Activated CD4-positive, alpha-beta memory T cell treated with anti-CD3 and anti-CD28 coated beads, Interleukin-2, amount 10 ng/mL, durations not matched to agents 7 days and 5 days (primary cell): ENCODE data around the gene PNLDC1. TPM values are rescaled to one million over a fixed set of nuclear protein-coding genes. Genes with fewer than 3 reads are reported as not detected.

Experiments
- CTCF ChIA-PET: fragments of 350-600 bp; sonication (Branson Sonifier 250); formaldehyde crosslinking; loops from one replicate; lab custom pipeline; 2021; ENCODE audit warnings: antibody characterized with exemption, inconsistent platforms; lab: Charles Lee
- POLR2A ChIA-PET: fragments of 350-600 bp; sonication (Branson Sonifier 250); formaldehyde crosslinking; loops from one replicate; lab custom pipeline; 2021; ENCODE audit warnings: antibody characterized with exemption; lab: Charles Lee
- DNase-seq: peaks from one replicate; pipeline ENCODE4 v3.0.0-alpha.2; 2020
- H3K27ac Mint-ChIP-seq: one replicate; pipeline ENCODE4 v1.8.0; 2021; ENCODE audit warnings: mild to moderate bottlenecking, mixed read lengths
- H3K27me3 Mint-ChIP-seq: one replicate; pipeline ENCODE4 v1.8.0; 2021; ENCODE audit warnings: mixed read lengths
- H3K36me3 Mint-ChIP-seq: one replicate; pipeline ENCODE4 v1.8.0; 2021; ENCODE audit warnings: low read depth, mixed read lengths
- H3K4me1 Mint-ChIP-seq: one replicate; pipeline ENCODE4 v1.8.0; 2021; ENCODE audit warnings: mixed read lengths
- H3K4me3 Mint-ChIP-seq: one replicate; pipeline ENCODE4 v1.8.0; 2021; ENCODE audit warnings: mild to moderate bottlenecking, mixed read lengths
- H3K9me3 Mint-ChIP-seq: one replicate; pipeline ENCODE4 v1.8.0; 2021; ENCODE audit warnings: mixed read lengths
- total RNA-seq, 2 experiments: library from RNA; stranded (reverse); gene quantifications; one replicate each; pipeline ENCODE4 v1.2.3, GENCODE V29; 2021

The PNLDC1 gene, protein sequence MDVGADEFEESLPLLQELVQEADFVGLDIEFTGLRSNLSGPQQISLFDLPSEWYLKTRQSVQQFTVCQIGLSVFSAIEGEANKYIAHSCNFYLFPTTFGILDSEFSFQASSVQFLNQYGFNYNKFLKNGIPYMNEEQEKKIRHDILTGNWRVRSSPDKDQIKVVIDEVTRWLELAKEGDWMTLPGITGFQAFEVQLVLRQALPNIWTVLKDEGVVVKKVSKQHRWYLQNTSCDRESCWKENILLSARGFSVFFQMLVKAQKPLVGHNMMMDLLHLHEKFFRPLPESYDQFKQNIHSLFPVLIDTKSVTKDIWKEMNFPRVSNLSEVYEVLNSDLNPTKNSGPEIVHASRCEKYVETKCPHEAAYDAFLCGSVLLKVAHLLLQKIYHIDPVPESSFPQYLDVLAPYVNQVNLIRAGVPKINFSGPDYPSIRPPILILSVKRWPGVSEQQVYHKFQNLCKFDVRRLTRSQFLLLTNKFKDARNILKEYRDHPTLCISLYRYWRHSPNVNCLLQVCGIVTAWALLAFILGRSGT
- under 1 TPM; 0.25 to 0.35 TPM for total RNA-seq

DNA sequence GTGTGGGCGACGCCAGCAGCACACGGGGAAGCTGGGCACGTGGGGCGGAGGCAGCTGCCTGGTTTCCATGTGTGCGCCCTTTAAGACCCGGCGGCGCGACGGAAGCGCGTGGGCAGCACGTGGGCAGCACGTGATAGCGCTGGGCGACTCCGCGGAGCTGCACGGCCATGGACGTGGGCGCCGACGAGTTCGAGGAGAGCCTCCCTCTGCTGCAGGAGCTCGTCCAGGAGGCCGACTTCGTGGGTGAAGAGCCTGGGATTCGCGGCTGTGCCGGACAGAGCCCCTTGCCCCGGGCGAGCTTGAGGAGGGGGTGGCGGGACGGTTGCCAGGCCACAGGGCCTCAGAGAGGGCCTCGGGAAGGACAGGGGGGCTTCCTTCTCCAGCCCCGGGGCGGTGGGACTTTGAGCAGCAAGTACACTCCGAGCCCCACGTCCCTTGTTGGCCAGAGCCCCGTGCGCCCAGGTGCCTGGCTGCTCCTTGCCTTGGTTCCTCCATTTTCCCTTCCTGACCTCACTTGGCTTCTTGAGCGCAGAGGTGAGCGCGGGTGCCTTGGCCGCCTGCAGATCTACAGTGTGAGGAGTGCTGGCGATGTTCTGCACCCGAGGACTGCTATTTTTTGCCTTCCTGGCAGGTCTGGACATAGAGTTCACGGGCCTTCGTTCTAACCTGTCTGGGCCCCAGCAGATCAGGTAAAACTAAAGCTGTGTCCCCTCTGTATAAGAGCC lies at the start of gene PNLDC1:
TSS of gene PNLDC1 (plus strand) at position 136 of the 725 bp plus-strand sequence. CDS start at position 168, 32 bp downstream.
- CTCF ChIA-PET, result no interaction called here
- Mint-ChIP-seq H3K9me3 (no peaks in the 10 kb centered on the region), H3K4me1 (peaks cover 14% of the 10 kb centered on the region), H3K27me3 (no peaks in the 10 kb centered on the region), H3K27ac (no peak within 1 kb of the TSS), H3K4me3 (no peak within 1 kb of the TSS), H3K36me3 (peaks cover 29% of the 10 kb centered on the region)
- POLR2A ChIA-PET, result no interaction called here
- DNase-seq, result no peak

DNA sequence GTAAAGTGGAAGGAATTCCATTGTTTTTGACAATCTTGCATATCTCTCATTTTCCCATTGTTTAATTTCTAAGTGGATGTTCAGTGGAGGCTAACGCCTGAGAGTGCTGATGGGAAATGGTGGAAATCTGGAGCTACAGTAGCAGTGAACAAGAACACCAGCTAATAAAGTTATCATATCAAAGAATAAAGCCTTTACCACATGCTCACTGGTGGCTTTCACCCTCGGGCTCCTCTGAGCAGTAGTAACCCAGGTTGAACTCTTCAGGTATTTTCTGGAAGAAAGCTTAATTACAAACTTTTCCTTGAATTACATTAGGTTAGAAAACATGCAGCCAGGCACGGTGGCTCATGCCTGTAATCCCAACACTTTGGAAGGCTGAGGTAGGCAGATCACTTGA lies 48.6 kb upstream of the PNLDC1 start:
- Mint-ChIP-seq H3K4me3 (no peak overlapping the region), H3K36me3 (peaks cover 74% of the 10 kb centered on the region), H3K27me3 (no peaks in the 10 kb centered on the region), H3K4me1 (peaks cover 2% of the 10 kb centered on the region), H3K9me3 (no peaks in the 10 kb centered on the region), H3K27ac (no peak overlapping the region)
- DNase-seq, result no peak
- CTCF ChIA-PET, result interaction anchor here (1.2 kb wide), 1 partner anchor 8 kb away, joined by 4 read pairs; no protein-coding TSS in a partner anchor
- POLR2A ChIA-PET, result interaction anchor here (0.9 to 2.4 kb wide), 2 partner anchors 10 to 20 kb away, joined by 3 to 10 read pairs; partner anchors contain the start of gene ACAT2

GRCh38 chr6:159753081-159753872 lies 46.8 kb upstream of the PNLDC1 start:
- Mint-ChIP-seq H3K27ac (no peak overlapping the region), H3K4me1 (peaks cover 7% of the 10 kb centered on the region), H3K27me3 (no peaks in the 10 kb centered on the region), H3K4me3 (no peak overlapping the region), H3K9me3 (no peaks in the 10 kb centered on the region), H3K36me3 (peaks cover 79% of the 10 kb centered on the region)
- DNase-seq, result no peak
- ChIA-PET POLR2A (interaction anchor here (2.4 kb wide), 1 partner anchor 8 kb away, joined by 10 read pairs; the partner anchor contains the start of gene ACAT2), CTCF (interaction anchor here (1.0 kb wide), 1 partner anchor 35 kb away, joined by 3 read pairs; no protein-coding TSS in a partner anchor)

DNA sequence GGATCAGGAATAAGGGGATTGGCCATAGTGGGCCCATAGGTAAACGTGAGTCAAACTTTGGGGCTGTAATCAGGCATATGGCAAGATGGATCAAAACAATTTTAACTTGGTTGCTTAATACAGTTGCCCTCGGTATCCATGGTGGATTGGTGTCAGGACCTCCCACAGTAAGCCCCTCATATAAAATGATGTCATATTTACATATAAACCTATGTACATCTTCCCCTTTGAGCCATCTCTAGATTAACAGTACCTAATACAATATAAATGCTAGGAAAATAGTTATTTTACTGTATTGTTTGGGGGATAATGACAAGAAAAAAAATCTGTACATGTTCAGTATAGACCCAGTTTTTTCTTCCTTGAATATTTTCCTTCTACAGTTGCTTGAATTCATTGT lies 45.7 kb upstream of the PNLDC1 start:
- Mint-ChIP-seq H3K36me3 (peaks cover 73% of the 10 kb centered on the region), H3K27ac (no peak overlapping the region), H3K9me3 (no peaks in the 10 kb centered on the region), H3K27me3 (no peaks in the 10 kb centered on the region), H3K4me3 (no peak overlapping the region), H3K4me1 (peaks cover 11% of the 10 kb centered on the region)
- POLR2A ChIA-PET, result interaction anchor here (1.1 kb wide), 1 partner anchor 28 kb away, joined by 6 read pairs; no protein-coding TSS in a partner anchor
- DNase-seq, result no peak
- CTCF ChIA-PET, result interaction anchor here (0.5 kb wide), 1 partner anchor 33 kb away, joined by 3 read pairs; no protein-coding TSS in a partner anchor

DNA sequence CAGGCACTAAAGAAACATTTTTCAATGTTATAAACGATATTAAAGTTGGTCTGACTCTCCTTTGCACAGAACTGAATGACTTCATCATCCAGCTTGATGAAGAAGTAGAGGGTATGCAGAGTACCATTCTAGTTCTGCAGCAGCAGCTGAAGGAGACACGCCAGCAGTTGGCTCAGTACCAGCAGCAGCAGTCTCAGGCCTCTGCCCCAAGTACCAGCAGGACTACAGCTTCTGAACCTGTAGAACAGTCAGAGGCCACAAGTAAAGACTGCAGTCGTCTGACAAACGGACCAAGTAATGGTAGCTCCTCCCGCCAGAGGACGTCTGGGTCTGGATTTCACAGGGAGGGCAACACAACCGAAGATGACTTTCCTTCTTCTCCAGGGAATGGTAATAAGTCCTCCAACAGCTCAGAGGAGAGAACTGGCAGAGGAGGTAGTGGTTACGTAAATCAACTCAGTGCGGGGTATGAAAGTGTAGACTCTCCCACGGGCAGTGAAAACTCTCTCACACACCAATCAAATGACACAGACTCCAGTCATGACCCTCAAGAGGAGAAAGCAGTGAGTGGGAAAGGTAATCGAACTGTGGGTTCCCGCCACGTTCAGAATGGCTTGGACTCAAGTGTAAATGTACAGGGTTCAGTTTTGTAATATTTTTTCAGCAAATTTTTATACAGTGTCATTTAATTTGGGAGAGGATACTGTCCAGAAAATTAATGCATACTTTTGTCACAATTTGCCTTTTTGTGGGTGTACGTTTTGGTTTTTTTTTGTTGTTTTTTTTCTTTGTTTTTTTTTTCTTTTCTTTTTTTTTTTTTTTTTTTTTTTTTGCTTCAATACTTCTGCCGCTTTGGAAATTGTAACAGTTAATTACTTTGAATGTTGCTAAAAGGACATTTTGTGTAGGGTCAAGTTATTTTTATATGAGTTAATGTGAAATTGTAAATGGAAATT lies 44.8 kb upstream of the PNLDC1 start:
- Mint-ChIP-seq H3K9me3 (no peaks in the 10 kb centered on the region), H3K27me3 (no peaks in the 10 kb centered on the region), H3K4me3 (no peak overlapping the region), H3K4me1 (peaks cover 16% of the 10 kb centered on the region), H3K36me3 (peaks cover 71% of the 10 kb centered on the region), H3K27ac (no peak overlapping the region)
- DNase-seq, result no peak
- CTCF ChIA-PET, result interaction anchor here (0.5 kb wide), 1 partner anchor 34 kb away, joined by 3 read pairs; no protein-coding TSS in a partner anchor
- POLR2A ChIA-PET, result interaction anchor here (1.1 kb wide), 1 partner anchor 29 kb away, joined by 6 read pairs; no protein-coding TSS in a partner anchor

GRCh38 chr6:159756508-159756907 lies 43.6 kb upstream of the PNLDC1 start:
- DNase-seq, result no peak
- Mint-ChIP-seq H3K4me1 (peaks cover 26% of the 10 kb centered on the region), H3K9me3 (no peaks in the 10 kb centered on the region), H3K27ac (no peak overlapping the region), H3K36me3 (peaks cover 74% of the 10 kb centered on the region), H3K27me3 (no peaks in the 10 kb centered on the region), H3K4me3 (no peak overlapping the region)
- ChIA-PET CTCF (no interaction called here), POLR2A (interaction anchor here (0.7 to 1.2 kb wide), 4 partner anchors 24 to 33 kb away, joined by 3 to 4 read pairs (median 3); partner anchors contain the start of gene TCP1)

- H3K27me3 Mint-ChIP-seq, result no peaks in the 10 kb centered on the region
- POLR2A ChIA-PET, result interaction anchor here (0.7 to 6.3 kb wide), 5 partner anchors 24 to 66 kb away, joined by 3 to 88 read pairs (median 4); partner anchors contain the start of genes MRPL18, SOD2, TCP1 and WTAP
- peaks cover 32% of the 10 kb centered on the region for H3K4me1 Mint-ChIP-seq
- H3K9me3 Mint-ChIP-seq, result no peaks in the 10 kb centered on the region
- no peak overlapping the region for H3K4me3 Mint-ChIP-seq
- DNase-seq, result no peak
- CTCF ChIA-PET, result interaction anchor here (0.5 to 0.6 kb wide), 2 partner anchors 55 kb away, joined by 4 read pairs; no protein-coding TSS in a partner anchor
- H3K27ac Mint-ChIP-seq, result peak overlapping the region; percentile 5
- H3K36me3 Mint-ChIP-seq, result peaks cover 68% of the 10 kb centered on the region
These were observed 41.8 kb upstream of the PNLDC1 start for GRCh38 chr6:159758031-159759001.

GRCh38 chr6:159759645-159760044 lies 40.4 kb upstream of the PNLDC1 start:
- ChIA-PET CTCF (interaction anchor here (0.7 to 1.1 kb wide), 3 partner anchors 31 to 68 kb away, joined by 3 to 4 read pairs (median 3); no protein-coding TSS in a partner anchor), POLR2A (interaction anchor here (0.6 to 6.5 kb wide), 6 partner anchors 12 to 1998 kb away, joined by 3 to 91 read pairs (median 10); partner anchors contain the start of genes MRPL18, SOD2, TCP1 and WTAP)
- H3K4me1 Mint-ChIP-seq, result peaks cover 37% of the 10 kb centered on the region
- no peaks in the 10 kb centered on the region for H3K27me3 Mint-ChIP-seq
- H3K27ac Mint-ChIP-seq, result peak overlapping the region; percentile 46
- no peak for DNase-seq
- peaks cover 63% of the 10 kb centered on the region for H3K36me3 Mint-ChIP-seq
- peak overlapping the region; percentile 8 for H3K4me3 Mint-ChIP-seq
- H3K9me3 Mint-ChIP-seq, result no peaks in the 10 kb centered on the region

- peaks cover 56% of the 10 kb centered on the region for H3K36me3 Mint-ChIP-seq
- DNase-seq, result no peak
- peak overlapping the region; percentile 96 for H3K27ac Mint-ChIP-seq
- peak overlapping the region; percentile 84 for H3K4me3 Mint-ChIP-seq
- POLR2A ChIA-PET, result interaction anchor here (0.9 to 6.5 kb wide), 14 partner anchors 9 to 702 kb away, joined by 3 to 91 read pairs (median 8); partner anchors contain the start of genes MRPL18, SOD2, TCP1 and WTAP
- no peaks in the 10 kb centered on the region for H3K27me3 Mint-ChIP-seq
- H3K4me1 Mint-ChIP-seq, result peaks cover 39% of the 10 kb centered on the region
- CTCF ChIA-PET, result interaction anchor here (0.9 to 2.4 kb wide), 5 partner anchors 26 to 66 kb away, joined by 3 to 9 read pairs (median 3); partner anchors contain the start of genes TCP1 and WTAP
- no peaks in the 10 kb centered on the region for H3K9me3 Mint-ChIP-seq
These were observed 39.4 kb upstream of the PNLDC1 start for GRCh38 chr6:159760602-159761057.
